HuH-7 (cell line): ENCODE measurements around the gene OR7G3.

ENCODE experiments used
- DNase-seq: peaks from one replicate; pipeline ENCODE4 v3.0.0; 2011; ENCODE audit warnings: low spot score

Gene OR7G3

DNA sequence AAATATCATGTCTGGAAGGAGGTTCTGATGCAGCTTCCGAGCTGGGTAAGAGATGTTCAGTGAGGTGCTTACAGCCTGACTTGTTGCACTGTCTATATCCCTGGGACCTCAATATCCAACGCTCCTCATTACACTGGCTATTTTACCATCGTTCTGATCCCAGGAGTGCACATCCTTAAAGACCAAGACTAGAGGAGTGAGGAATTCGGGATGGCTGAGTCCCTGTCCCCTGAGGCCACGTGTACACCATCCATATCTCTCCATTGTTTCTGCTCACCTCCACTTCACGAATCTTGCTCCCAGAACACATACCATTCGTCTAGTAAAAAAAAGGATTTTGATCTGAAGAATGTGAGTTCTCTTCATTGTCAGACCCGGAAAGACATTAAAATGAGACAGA lies 19.4 kb downstream of the OR7G3 start, which contains the start of gene OR7G2:
Gene OR7G2, minus strand, starts transcription at position 101 of the 400 bp plus-strand sequence. CDS start 4,232 bp downstream, outside the sequence.
- no peak for DNase-seq

DNA sequence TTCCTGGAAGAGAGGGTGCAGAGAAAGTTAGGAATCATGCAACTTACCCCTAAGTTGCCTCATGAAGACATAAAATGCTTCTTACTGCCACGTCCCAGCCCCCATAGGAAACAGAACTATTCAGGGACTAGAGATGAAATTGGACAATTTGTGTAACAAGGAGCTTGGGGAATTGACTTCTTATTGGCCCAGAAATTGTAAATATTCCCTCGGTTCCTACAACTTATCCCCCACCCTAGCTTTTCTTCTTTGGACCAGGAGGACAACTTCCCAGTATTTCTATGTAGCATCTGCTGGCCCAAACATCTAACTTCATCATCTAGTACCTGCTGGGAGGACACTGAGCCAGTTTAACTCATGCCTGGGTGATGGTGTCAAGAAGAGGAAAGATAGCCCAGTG lies 40.0 kb downstream of the OR7G3 start, which contains the start of gene OR1M1:
Gene OR1M1, plus strand, starts transcription at position 301 of the 400 bp plus-strand sequence. CDS start 6,184 bp downstream, outside the sequence.
- no peak for DNase-seq

DNA sequence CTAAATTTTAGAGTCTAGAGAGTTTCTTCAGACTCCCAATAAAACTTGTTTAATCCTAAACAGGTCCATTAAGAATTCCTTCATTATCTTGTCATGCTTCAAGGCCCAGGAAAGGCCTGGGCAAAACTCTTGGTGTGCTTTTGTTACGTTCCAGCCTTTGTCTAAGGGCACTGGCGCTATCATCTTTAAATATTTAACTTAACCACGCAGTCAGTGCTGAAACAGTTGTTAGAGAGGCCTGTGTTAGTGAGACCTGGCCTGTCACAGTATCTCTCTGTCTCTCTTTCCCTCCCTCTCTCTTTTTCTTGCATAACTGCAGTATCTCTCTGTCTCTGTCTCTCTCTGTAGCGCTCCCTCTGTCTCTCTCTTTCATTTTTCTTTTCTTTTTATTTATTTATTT lies 48.1 kb downstream of the OR7G3 start:
- DNase-seq = no peak

DNA sequence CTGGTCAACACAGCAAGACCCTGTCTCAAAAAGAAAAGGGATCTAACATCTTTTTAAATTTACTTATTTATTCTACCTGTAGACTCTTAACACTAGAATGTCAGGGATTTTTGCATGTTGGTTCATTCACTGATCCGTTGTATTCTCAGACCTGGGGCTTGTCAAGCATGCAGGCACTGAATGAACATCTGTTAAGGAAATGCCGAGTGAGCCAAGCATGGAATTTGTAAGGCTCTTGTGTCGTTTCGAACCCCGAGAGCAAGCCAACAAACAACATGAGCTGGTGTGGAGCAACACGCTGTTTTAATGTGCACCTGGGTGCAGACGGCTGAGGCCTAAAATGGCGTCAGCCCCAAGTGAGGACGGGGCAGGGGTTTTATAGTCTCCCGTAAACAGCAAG lies 49.8 kb downstream of the OR7G3 start:
- DNase-seq = no peak
